ENCODE results near the gene MAGI3.
"Not testable (repeated sequence)": the region's sequence is repeated elsewhere in the genome, so short reads cannot be mapped to it uniquely, and the experiment has no call there.

Gene MAGI3

GRCh38 chr1:113456967-113457366, 66.7 kb downstream of the MAGI3 start:
- peaks cover 0 to 7% (median 0%) of the 10 kb centered on the region in 5 experiments for H3K9me3 ChIP-seq (ENCODE audit: control extremely low read depth in 1 of 5, control insufficient read depth in 4 of 5, insufficient read depth in 2 of 5, low read depth in 1 of 5, low read length in 4 of 5)
- H3K4me1 ChIP-seq (ENCODE audit: control extremely low read depth in 1 of 4, control insufficient read depth in 4 of 4, insufficient read depth in 4 of 4, low read length in 3 of 4), result peaks cover 0 to 6% (median 0%) of the 10 kb centered on the region in 4 experiments
- no peak for DNase-seq
- no peaks in the 10 kb centered on the region for H3K36me3 ChIP-seq (ENCODE audit: control insufficient read depth in 4 of 4, insufficient read depth in 4 of 4, low read length in 3 of 4)
- no peaks in the 10 kb centered on the region for H3K27me3 ChIP-seq (replicated peaks in 2 of 5; ENCODE audit: control insufficient read depth in 4 of 5, insufficient read depth in 5 of 5, low read length in 4 of 5)
- H3K27ac ChIP-seq (ENCODE audit: insufficient read depth in 1 of 2, low read depth in 1 of 2, low read length in 2 of 2, poor library complexity in 1 of 2, severe bottlenecking in 2 of 2), result no peak overlapping the region
- no peak overlapping the region for H3K4me3 ChIP-seq (ENCODE audit: control insufficient read depth in 1 of 7, extremely low read depth in 1 of 7, insufficient read depth in 4 of 7, low read depth in 2 of 7, low read length in 6 of 7)
- ChIA-PET POLR2A (no interaction called here), CTCF (interaction anchor here (0.6 kb wide), 1 partner anchor 337 kb away, joined by 3 read pairs; no protein-coding TSS in a partner anchor)
- 100% methylated on average over 2 of the region's 2 CpGs for WGBS (ENCODE audit: insufficient coverage)

- H3K9me3 ChIP-seq (ENCODE audit: control extremely low read depth in 1 of 5, control insufficient read depth in 4 of 5, insufficient read depth in 2 of 5, low read depth in 1 of 5, low read length in 4 of 5), result peaks cover 0 to 7% (median 0%) of the 10 kb centered on the region in 5 experiments
- H3K27me3 ChIP-seq (replicated peaks in 2 of 5; ENCODE audit: control insufficient read depth in 4 of 5, insufficient read depth in 5 of 5, low read length in 4 of 5), result no peaks in the 10 kb centered on the region
- no peak overlapping the region for H3K4me3 ChIP-seq (ENCODE audit: control insufficient read depth in 1 of 7, extremely low read depth in 1 of 7, insufficient read depth in 4 of 7, low read depth in 2 of 7, low read length in 6 of 7)
- ChIA-PET CTCF (no interaction called here), POLR2A (no interaction called here)
- DNase-seq, result no peak
- no peaks in the 10 kb centered on the region for H3K4me1 ChIP-seq (ENCODE audit: control extremely low read depth in 1 of 4, control insufficient read depth in 4 of 4, insufficient read depth in 4 of 4, low read length in 3 of 4)
- no peaks in the 10 kb centered on the region for H3K36me3 ChIP-seq (ENCODE audit: control insufficient read depth in 4 of 4, insufficient read depth in 4 of 4, low read length in 3 of 4)
- no peak overlapping the region for H3K27ac ChIP-seq (ENCODE audit: insufficient read depth in 1 of 2, low read depth in 1 of 2, low read length in 2 of 2, poor library complexity in 1 of 2, severe bottlenecking in 2 of 2)
These were observed 69.0 kb downstream of the MAGI3 start for GRCh38 chr1:113459279-113459678.

GRCh38 chr1:113467991-113468390, 77.7 kb downstream of the MAGI3 start:
- ChIA-PET POLR2A (no interaction called here), CTCF (no interaction called here)
- Histone ChIP-seq H3K36me3 (ENCODE audit: control insufficient read depth in 4 of 4, insufficient read depth in 4 of 4, low read length in 3 of 4) (no peaks in the 10 kb centered on the region), H3K4me3 (ENCODE audit: control insufficient read depth in 1 of 7, extremely low read depth in 1 of 7, insufficient read depth in 4 of 7, low read depth in 2 of 7, low read length in 6 of 7) (no peak overlapping the region), H3K9me3 (ENCODE audit: control extremely low read depth in 1 of 5, control insufficient read depth in 4 of 5, insufficient read depth in 2 of 5, low read depth in 1 of 5, low read length in 4 of 5) (peaks cover 0 to 13% (median 3%) of the 10 kb centered on the region in 5 experiments), H3K27me3 (replicated peaks in 2 of 5; ENCODE audit: control insufficient read depth in 4 of 5, insufficient read depth in 5 of 5, low read length in 4 of 5) (no peaks in the 10 kb centered on the region), H3K4me1 (ENCODE audit: control extremely low read depth in 1 of 4, control insufficient read depth in 4 of 4, insufficient read depth in 4 of 4, low read length in 3 of 4) (no peaks in the 10 kb centered on the region), H3K27ac (ENCODE audit: insufficient read depth in 1 of 2, low read depth in 1 of 2, low read length in 2 of 2, poor library complexity in 1 of 2, severe bottlenecking in 2 of 2) (no peak overlapping the region)
- no peak for DNase-seq

DNA sequence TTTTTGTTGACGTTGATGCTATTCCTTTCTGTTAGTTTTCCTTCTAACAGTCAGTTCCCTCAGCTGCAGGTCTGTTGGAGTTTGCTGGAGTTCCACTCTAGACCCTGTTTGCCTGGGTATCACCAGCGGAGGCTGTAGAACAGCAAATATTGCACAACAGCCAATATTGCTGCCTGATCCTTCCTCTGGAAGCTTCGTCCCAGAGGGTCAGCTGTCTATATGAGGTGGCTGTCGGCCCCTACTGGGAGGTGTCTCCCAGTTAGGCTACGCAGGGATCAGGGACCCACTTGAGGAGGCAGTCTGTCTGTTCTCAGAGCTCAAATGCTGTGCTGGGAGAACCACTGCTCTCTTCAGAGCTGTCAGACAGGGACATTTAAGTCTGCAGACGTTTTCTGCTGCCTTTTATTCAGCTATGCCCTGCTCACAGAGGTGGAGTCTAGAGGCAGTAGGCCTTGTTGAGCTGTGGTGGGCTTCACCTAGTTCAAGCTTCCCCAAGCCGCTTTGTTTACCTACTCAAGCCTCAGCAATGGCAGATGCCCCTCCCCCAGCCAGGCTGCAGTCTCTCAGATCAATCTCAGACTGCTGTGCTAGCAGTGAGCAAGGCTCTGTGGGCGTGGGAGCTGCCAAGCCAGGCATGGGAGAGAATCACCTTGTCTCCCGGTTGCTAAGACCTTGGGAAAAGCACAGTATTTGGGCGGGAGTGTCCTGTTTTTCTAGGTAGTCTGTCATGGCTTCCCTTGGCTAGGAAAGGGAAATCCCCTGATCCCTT, 88.3 kb downstream of the MAGI3 start:
- CTCF ChIA-PET, result not testable (repeated sequence)
- WGBS (ENCODE audit: insufficient coverage), result 99% methylated on average over 9 of the region's 10 CpGs

DNA sequence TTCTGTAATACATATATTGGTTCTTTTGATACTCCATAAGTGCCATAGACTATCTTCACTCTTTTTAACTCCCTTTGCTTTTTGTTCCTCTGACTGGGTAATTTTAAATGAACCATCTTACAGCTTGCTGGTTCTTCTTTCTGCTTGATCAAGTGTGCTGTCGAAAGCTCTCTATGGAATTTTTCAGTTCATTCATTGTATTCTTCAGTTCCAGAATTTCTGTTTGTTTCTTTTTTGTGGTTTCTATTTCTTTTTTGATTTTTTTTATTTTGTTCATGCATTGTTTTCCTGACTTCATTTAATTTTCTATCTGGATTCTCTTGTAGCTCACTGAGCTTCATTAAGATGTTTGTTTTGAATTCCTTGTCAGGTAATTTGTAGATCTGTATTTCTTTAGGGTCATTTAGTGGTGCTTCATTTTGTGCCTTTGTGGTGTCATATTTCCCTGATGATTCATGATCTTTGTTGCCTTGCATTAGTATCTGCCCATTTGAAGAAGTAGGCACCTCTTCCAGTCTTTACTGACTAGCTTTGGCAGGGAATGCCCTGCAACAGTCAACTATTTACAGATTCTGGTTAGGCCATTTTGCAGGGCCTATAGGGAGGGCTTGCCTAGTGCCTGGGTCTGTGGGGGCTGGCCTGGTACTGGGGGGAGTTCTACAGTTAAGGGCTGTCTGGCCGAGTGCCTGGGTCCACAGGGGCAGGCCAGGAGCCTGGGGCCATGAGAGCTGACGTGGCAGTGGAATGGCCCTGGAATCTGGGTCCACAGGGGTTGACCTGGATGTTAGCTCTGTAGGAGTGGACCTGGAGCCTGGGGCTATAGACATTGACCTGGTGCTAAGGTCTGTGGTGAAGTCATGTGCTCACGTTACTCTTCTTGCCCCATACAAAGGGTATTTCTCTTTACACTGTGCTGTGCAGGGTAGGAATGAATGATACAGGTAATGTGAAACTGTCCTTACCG, 89.7 kb downstream of the MAGI3 start:
- ChIA-PET CTCF (no interaction called here), POLR2A (no interaction called here)
- no peaks in the 10 kb centered on the region for H3K36me3 ChIP-seq (ENCODE audit: control insufficient read depth in 4 of 4, insufficient read depth in 4 of 4, low read length in 3 of 4)
- H3K4me1 ChIP-seq (ENCODE audit: control extremely low read depth in 1 of 4, control insufficient read depth in 4 of 4, insufficient read depth in 4 of 4, low read length in 3 of 4), result no peaks in the 10 kb centered on the region
- WGBS (ENCODE audit: insufficient coverage), result 100% methylated on average over 2 of the region's 5 CpGs
- H3K9me3 ChIP-seq (ENCODE audit: control extremely low read depth in 1 of 5, control insufficient read depth in 4 of 5, insufficient read depth in 2 of 5, low read depth in 1 of 5, low read length in 4 of 5), result peaks cover 8 to 24% (median 11%) of the 10 kb centered on the region in 5 experiments
- H3K27ac ChIP-seq (ENCODE audit: insufficient read depth in 1 of 2, low read depth in 1 of 2, low read length in 2 of 2, poor library complexity in 1 of 2, severe bottlenecking in 2 of 2), result no peak overlapping the region
- no peak overlapping the region for H3K4me3 ChIP-seq (ENCODE audit: control insufficient read depth in 1 of 7, extremely low read depth in 1 of 7, insufficient read depth in 4 of 7, low read depth in 2 of 7, low read length in 6 of 7)
- peak in 1 of 3 donors; percentile 11 for DNase-seq
- H3K27me3 ChIP-seq (replicated peaks in 2 of 5; ENCODE audit: control insufficient read depth in 4 of 5, insufficient read depth in 5 of 5, low read length in 4 of 5), result no peaks in the 10 kb centered on the region

More for the DNA sequence above, 88.3 kb downstream of the MAGI3 start:
- H3K4me1 ChIP-seq (ENCODE audit: control extremely low read depth in 1 of 4, control insufficient read depth in 4 of 4, insufficient read depth in 4 of 4, low read length in 3 of 4); H3K36me3 ChIP-seq (ENCODE audit: control insufficient read depth in 4 of 4, insufficient read depth in 4 of 4, low read length in 3 of 4); H3K27ac ChIP-seq (ENCODE audit: insufficient read depth in 1 of 2, low read depth in 1 of 2, low read length in 2 of 2, poor library complexity in 1 of 2, severe bottlenecking in 2 of 2); H3K27me3 ChIP-seq (replicated peaks in 2 of 5; ENCODE audit: control insufficient read depth in 4 of 5, insufficient read depth in 5 of 5, low read length in 4 of 5); POLR2A ChIA-PET; H3K4me3 ChIP-seq (ENCODE audit: control insufficient read depth in 1 of 7, extremely low read depth in 1 of 7, insufficient read depth in 4 of 7, low read depth in 2 of 7, low read length in 6 of 7); DNase-seq: not testable (repeated sequence)
- peaks cover 8 to 24% (median 11%) of the 10 kb centered on the region in 5 experiments for H3K9me3 ChIP-seq (ENCODE audit: control extremely low read depth in 1 of 5, control insufficient read depth in 4 of 5, insufficient read depth in 2 of 5, low read depth in 1 of 5, low read length in 4 of 5)

DNA sequence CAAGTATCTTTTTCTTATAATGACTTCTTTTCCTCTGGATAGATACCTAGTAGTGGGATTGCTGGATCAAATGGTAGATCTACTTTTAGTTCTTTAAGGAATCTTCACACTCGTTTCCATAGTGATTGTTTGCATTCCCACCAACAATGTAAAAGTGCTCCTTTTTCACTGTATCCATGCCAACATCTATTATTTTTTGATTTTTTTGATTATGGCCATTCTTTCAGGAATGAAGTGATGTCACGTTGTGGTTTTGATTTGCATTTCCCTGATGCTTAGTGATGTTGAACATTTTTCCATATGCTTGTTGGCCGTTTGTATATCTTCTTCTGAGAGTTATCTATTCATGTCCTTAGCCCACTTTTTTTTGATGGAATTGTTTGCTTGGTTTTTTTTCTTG, 94.8 kb downstream of the MAGI3 start:
- POLR2A ChIA-PET; H3K27me3 ChIP-seq (replicated peaks in 2 of 5; ENCODE audit: control insufficient read depth in 4 of 5, insufficient read depth in 5 of 5, low read length in 4 of 5); H3K27ac ChIP-seq (ENCODE audit: insufficient read depth in 1 of 2, low read depth in 1 of 2, low read length in 2 of 2, poor library complexity in 1 of 2, severe bottlenecking in 2 of 2); DNase-seq; CTCF ChIA-PET; H3K4me3 ChIP-seq (ENCODE audit: control insufficient read depth in 1 of 7, extremely low read depth in 1 of 7, insufficient read depth in 4 of 7, low read depth in 2 of 7, low read length in 6 of 7); H3K4me1 ChIP-seq (ENCODE audit: control extremely low read depth in 1 of 4, control insufficient read depth in 4 of 4, insufficient read depth in 4 of 4, low read length in 3 of 4); H3K36me3 ChIP-seq (ENCODE audit: control insufficient read depth in 4 of 4, insufficient read depth in 4 of 4, low read length in 3 of 4): not testable (repeated sequence)
- WGBS (ENCODE audit: insufficient coverage), result no CpG with 5 or more reads among the region's 3 CpGs
- H3K9me3 ChIP-seq (ENCODE audit: control extremely low read depth in 1 of 5, control insufficient read depth in 4 of 5, insufficient read depth in 2 of 5, low read depth in 1 of 5, low read length in 4 of 5), result peaks cover 5 to 34% (median 11%) of the 10 kb centered on the region in 5 experiments

DNA sequence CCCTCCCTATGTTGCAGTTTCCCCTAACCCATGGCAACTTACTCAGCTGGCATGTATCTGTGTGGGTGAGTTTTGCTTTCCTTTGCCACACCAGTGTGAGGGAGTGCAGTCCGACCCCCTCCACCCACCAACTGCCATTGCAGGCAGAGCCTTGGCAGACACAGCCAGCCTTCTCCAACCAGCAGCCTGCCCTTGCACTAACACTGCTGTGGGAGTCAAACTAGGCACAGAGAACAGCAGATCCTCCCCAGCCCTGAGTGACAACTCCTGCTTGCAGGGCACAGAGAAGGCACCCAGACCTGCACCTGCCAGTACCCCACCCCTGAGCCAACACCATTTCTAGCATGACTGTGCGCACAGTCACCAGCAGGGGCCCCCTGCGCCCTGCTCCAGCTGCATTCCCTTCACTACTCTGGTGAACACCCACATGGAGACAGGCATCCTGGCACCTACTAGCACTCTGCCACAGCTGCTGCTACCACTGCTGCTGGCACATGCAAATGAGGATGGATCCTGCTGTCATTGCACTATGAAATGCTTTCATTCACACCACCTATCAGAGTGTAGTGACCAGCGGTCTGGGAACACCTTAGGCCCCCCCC, 98.4 kb downstream of the MAGI3 start:
- no peak for DNase-seq

More for the DNA sequence above, 98.4 kb downstream of the MAGI3 start:
- Histone ChIP-seq H3K36me3 (ENCODE audit: control insufficient read depth in 4 of 4, insufficient read depth in 4 of 4, low read length in 3 of 4) (no peaks in the 10 kb centered on the region), H3K4me3 (ENCODE audit: control insufficient read depth in 1 of 7, extremely low read depth in 1 of 7, insufficient read depth in 4 of 7, low read depth in 2 of 7, low read length in 6 of 7) (no peak overlapping the region), H3K9me3 (ENCODE audit: control extremely low read depth in 1 of 5, control insufficient read depth in 4 of 5, insufficient read depth in 2 of 5, low read depth in 1 of 5, low read length in 4 of 5) (peaks cover 9 to 34% (median 11%) of the 10 kb centered on the region in 5 experiments), H3K27me3 (replicated peaks in 2 of 5; ENCODE audit: control insufficient read depth in 4 of 5, insufficient read depth in 5 of 5, low read length in 4 of 5) (no peaks in the 10 kb centered on the region), H3K4me1 (ENCODE audit: control extremely low read depth in 1 of 4, control insufficient read depth in 4 of 4, insufficient read depth in 4 of 4, low read length in 3 of 4) (no peaks in the 10 kb centered on the region), H3K27ac (ENCODE audit: insufficient read depth in 1 of 2, low read depth in 1 of 2, low read length in 2 of 2, poor library complexity in 1 of 2, severe bottlenecking in 2 of 2) (no peak overlapping the region)
- 88% methylated on average over 3 of the region's 4 CpGs for WGBS (ENCODE audit: insufficient coverage)
- ChIA-PET POLR2A (no interaction called here), CTCF (no interaction called here)

Data from common myeloid progenitor, CD34-positive (primary cell).